Ovary (tissue), 3 donors: Measurements from ENCODE around the gene ATP11C.

Source experiments
- EP300 ChIP-seq: sonication (generic); formaldehyde crosslinking; IDR thresholded peaks from one replicate; pipeline ENCODE4 v1.6.1; 2017; ENCODE audit warnings: antibody characterized with exemption
- POLR2A ChIP-seq: fragments of 450-650 bp; IDR thresholded peaks from one replicate; pipeline ENCODE4 v1.6.1; 2017; ENCODE audit warnings: antibody characterized with exemption, mild to moderate bottlenecking, moderate library complexity
- TF ChIP-seq, protein P1 (sequence below), 3 donors: fragments of 450-650 bp in 2 of 3; fragments of 200-600 bp in 1 of 3; IDR thresholded peaks; one replicate each; pipeline versions ENCODE4 v1.5.1 to v1.8.0; 2016 to 2022; ENCODE audit warnings: antibody characterized with exemption in 3 of 3, mild to moderate bottlenecking in 1 of 3
- donor health status: DM: no; HTN: no; CAD: no.

DNA sequence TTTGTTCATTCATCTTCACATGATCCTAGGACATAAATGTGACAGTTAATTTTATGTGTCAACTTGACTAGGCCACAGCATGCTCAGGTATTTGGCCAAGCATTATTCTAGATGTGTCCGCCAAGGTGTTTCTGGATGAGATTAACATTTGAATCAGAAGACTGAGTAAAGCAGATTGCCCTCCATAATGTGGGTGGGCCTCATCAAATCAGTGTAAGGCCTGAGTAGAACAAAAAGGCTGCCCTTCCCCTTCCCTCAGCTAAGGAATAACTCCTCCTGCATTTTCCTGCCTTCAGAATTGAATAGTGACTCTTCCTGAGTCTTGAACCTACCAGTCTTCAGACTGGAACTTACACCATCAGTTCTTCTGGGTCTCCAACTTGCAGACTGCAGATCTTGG, 18.4 kb downstream of the ATP11C start:
- TF ChIP-seq, protein P1, sequence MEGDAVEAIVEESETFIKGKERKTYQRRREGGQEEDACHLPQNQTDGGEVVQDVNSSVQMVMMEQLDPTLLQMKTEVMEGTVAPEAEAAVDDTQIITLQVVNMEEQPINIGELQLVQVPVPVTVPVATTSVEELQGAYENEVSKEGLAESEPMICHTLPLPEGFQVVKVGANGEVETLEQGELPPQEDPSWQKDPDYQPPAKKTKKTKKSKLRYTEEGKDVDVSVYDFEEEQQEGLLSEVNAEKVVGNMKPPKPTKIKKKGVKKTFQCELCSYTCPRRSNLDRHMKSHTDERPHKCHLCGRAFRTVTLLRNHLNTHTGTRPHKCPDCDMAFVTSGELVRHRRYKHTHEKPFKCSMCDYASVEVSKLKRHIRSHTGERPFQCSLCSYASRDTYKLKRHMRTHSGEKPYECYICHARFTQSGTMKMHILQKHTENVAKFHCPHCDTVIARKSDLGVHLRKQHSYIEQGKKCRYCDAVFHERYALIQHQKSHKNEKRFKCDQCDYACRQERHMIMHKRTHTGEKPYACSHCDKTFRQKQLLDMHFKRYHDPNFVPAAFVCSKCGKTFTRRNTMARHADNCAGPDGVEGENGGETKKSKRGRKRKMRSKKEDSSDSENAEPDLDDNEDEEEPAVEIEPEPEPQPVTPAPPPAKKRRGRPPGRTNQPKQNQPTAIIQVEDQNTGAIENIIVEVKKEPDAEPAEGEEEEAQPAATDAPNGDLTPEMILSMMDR (IDR thresholded peaks at IDR 0.05) = no peak
- TF ChIP-seq EP300 (no peak), POLR2A (no peak)
